Left ventricle myocardium inferior (tissue), 1 donor: ENCODE data around the gene CHST8. TPM values are rescaled to one million over a fixed set of nuclear protein-coding genes. Genes with fewer than 3 reads are reported as not detected.

Experiments
- DNase-seq: peaks from one replicate; pipeline ENCODE4 v3.0.0-alpha.2; 2020
- H3K27ac ChIP-seq: fragments of 200-600 bp; replicated peaks from 2 replicates; pipeline ENCODE4 v1.8.0; 2021
- H3K27me3 ChIP-seq: fragments of 200-600 bp; 2 replicates; pipeline ENCODE4 v1.8.0; 2021; ENCODE audit warnings: low read depth
- H3K36me3 ChIP-seq: fragments of 200-600 bp; 2 replicates; pipeline ENCODE4 v1.8.0; 2021
- H3K4me1 ChIP-seq: fragments of 200-600 bp; 2 replicates; pipeline ENCODE4 v1.8.0; 2021
- H3K4me3 ChIP-seq: fragments of 200-600 bp; 2 replicates; pipeline ENCODE4 v1.8.0; 2021; ENCODE audit warnings: mild to moderate bottlenecking, moderate library complexity
- H3K9me3 ChIP-seq: fragments of 200-600 bp; replicated peaks from 2 replicates; pipeline ENCODE4 v1.8.0; 2021
- intact Hi-C: fragments of 100-400 bp; cut with micrococcal nuclease; formaldehyde crosslinking; loops from one replicate; pipeline ENCODE4 v1.11.0; 2022
- total RNA-seq: library from RNA; stranded (reverse); fragmentation: NEBNext Ultra II Directional; extraction: Animal tissue kit (Norgen Biotek cat#: 25700); gene quantifications from one replicate; pipeline ENCODE4 v1.2.1, GENCODE V29; 2021
- TF ChIP-seq, protein P1 (sequence below): fragments of 200-600 bp; IDR thresholded peaks from 2 replicates; pipeline ENCODE4 v1.8.0; 2021; ENCODE audit warnings: antibody characterized with exemption, mild to moderate bottlenecking, borderline replicate concordance
- donor health status: DM: no; HTN: yes; CAD: no; lungs with severe emphysema.

The CHST8 gene
- total RNA-seq, 1 donor from 2014 or later, result 0.14 TPM

DNA sequence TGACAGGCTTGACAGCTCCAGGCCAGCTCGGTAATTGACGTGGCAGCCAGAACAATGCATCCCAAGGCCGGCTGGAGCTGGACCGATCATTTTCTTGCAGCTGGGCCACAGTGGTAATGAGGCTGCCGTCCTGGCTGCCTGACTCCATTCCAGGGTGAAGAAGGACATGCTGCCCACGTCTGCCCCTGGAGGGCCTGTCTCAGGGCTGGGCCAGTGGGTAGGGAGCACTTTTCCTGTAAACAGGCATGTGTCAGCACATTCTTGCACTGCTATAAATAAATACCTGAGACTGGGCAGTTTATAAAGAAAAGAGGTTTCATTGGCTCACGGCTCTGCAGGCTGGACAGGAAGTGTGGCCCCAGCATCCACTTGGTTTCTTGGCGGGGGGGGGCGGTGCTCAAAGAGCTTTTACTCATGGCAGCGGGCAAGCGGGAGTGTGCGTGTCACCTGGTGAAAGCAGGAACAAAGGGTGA lies 136.8 kb downstream of the CHST8 start:
- DNase-seq, result no peak
- Histone ChIP-seq H3K4me1 (peaks cover 7% of the 10 kb centered on the region), H3K27ac (no peak overlapping the region), H3K4me3 (no peak overlapping the region), H3K36me3 (no peaks in the 10 kb centered on the region), H3K27me3 (peaks cover 34% of the 10 kb centered on the region), H3K9me3 (no peaks in the 10 kb centered on the region)
- intact Hi-C loops, result no loop called here
- TF ChIP-seq, protein P1, sequence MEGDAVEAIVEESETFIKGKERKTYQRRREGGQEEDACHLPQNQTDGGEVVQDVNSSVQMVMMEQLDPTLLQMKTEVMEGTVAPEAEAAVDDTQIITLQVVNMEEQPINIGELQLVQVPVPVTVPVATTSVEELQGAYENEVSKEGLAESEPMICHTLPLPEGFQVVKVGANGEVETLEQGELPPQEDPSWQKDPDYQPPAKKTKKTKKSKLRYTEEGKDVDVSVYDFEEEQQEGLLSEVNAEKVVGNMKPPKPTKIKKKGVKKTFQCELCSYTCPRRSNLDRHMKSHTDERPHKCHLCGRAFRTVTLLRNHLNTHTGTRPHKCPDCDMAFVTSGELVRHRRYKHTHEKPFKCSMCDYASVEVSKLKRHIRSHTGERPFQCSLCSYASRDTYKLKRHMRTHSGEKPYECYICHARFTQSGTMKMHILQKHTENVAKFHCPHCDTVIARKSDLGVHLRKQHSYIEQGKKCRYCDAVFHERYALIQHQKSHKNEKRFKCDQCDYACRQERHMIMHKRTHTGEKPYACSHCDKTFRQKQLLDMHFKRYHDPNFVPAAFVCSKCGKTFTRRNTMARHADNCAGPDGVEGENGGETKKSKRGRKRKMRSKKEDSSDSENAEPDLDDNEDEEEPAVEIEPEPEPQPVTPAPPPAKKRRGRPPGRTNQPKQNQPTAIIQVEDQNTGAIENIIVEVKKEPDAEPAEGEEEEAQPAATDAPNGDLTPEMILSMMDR, result no peak

DNA sequence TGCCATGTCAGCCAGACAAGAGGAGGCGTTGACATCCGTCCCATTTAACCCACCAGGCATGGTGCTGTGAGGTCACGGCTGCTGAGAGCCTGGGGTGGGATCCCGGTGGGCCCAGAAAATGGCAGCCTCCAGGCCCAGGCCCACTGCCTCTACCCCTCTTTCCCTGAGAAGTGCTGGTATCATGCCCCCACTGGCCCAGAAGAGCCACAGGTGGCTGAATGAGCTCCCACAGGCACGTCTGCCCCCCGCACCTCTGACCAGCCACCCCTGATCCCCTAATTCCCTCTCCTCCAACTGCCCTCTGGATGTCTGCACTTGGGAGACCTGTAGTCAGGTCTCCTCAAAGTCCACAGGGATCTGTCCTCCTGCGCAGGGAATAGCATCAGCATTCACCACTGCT lies 137.6 kb downstream of the CHST8 start:
- intact Hi-C loops, result no loop called here

GRCh38 chr19:33763633-33764371 lies 142.0 kb downstream of the CHST8 start:
- Histone ChIP-seq H3K9me3 (no peaks in the 10 kb centered on the region), H3K36me3 (no peaks in the 10 kb centered on the region), H3K4me3 (no peak overlapping the region), H3K4me1 (no peaks in the 10 kb centered on the region), H3K27me3 (peaks cover 34% of the 10 kb centered on the region), H3K27ac (no peak overlapping the region)
- peak; percentile 33 for DNase-seq
- intact Hi-C loops, result no loop called here
- TF ChIP-seq, protein P1, result no peak

More for the DNA sequence above, 137.6 kb downstream of the CHST8 start:
- Histone ChIP-seq H3K4me3 (no peak overlapping the region), H3K9me3 (no peaks in the 10 kb centered on the region), H3K36me3 (no peaks in the 10 kb centered on the region), H3K27ac (no peak overlapping the region), H3K4me1 (peaks cover 7% of the 10 kb centered on the region), H3K27me3 (peaks cover 30% of the 10 kb centered on the region)
- TF ChIP-seq, protein P1, result no peak
- DNase-seq, result no peak

- Histone ChIP-seq H3K27me3 (peaks cover 62% of the 10 kb centered on the region), H3K27ac (no peak overlapping the region), H3K36me3 (no peaks in the 10 kb centered on the region), H3K4me1 (no peaks in the 10 kb centered on the region), H3K9me3 (no peaks in the 10 kb centered on the region), H3K4me3 (no peak overlapping the region)
- intact Hi-C loops, result no loop called here
- TF ChIP-seq, protein P1, result no peak
- no peak for DNase-seq
These were observed 144.9 kb downstream of the CHST8 start for GRCh38 chr19:33766623-33767022.

DNA sequence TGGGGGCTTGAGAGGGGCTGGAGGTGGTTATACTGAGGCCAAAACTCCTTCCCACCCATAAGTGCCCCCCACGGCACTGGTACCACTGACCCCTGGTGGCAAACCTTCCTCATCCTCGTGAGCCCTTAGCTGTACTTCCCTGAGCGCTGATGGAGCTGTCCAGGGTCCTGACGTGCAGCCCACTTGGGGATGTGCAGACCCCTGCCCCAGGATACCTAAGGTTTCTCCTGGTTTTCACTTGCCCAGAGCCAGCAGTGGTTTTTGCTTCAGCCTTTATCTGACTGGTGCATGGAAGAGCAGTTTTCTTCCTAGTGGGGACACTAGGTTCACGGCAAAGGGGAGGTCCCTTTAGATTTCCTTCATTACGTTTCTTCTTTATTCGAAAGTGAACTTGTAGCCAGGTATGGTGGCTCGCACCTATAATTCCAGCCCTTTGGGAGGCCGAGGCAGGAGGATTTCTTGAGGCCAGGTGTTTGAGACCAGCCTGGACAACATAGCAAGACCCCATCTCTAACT lies 146.2 kb downstream of the CHST8 start:
- intact Hi-C loops, result no loop called here
- Histone ChIP-seq H3K27me3 (peaks cover 72% of the 10 kb centered on the region), H3K36me3 (no peaks in the 10 kb centered on the region), H3K9me3 (no peaks in the 10 kb centered on the region), H3K27ac (no peak overlapping the region), H3K4me3 (no peak overlapping the region), H3K4me1 (no peaks in the 10 kb centered on the region)
- TF ChIP-seq, protein P1, result peak; percentile 20
- no peak for DNase-seq
